Panc1 (cell line): Measurements from ENCODE around the gene FAM168B.

Experiments
- CTCF ChIP-seq: fragments of 450-650 bp; IDR thresholded peaks from 2 replicates; pipeline ENCODE4 v1.5.1; 2017; ENCODE audit warnings: mild to moderate bottlenecking
- POLR2AphosphoS5 ChIP-seq: IDR thresholded peaks from 2 replicates; pipeline ENCODE4 v1.6.1; 2012; ENCODE audit warnings: mild to moderate bottlenecking, low read depth, low read length, moderate library complexity
- REST ChIP-seq, 2 experiments: IDR thresholded peaks; 2 replicates each; pipeline ENCODE4 v1.6.1; 2011 to 2012; ENCODE audit warnings: low read depth in 2 of 2, control low read depth in 1 of 2, low read length in 1 of 2, mild to moderate bottlenecking in 1 of 2, moderate library complexity in 1 of 2; ENCODE audit not compliant: insufficient read depth in 1 of 2

- TF ChIP-seq CTCF (no peak), REST (IDR thresholded peaks at IDR 0.05; ENCODE audit: insufficient read depth in 1 of 2, low read depth in 2 of 2, low read length in 1 of 2) (no peak), POLR2AphosphoS5 (no peak)
Measured at GRCh38 chr2:131094463-131095281, 1.4 kb upstream of the FAM168B start.
